HEK293T (cell line): ENCODE results near the gene CYP2C18.

Source experiments
- CTCF ChIA-PET: fragments of 350-600 bp; formaldehyde crosslinking; extraction: SDS; loops from one replicate; lab custom pipeline; 2021; ENCODE audit warnings: antibody characterized with exemption, inconsistent platforms; lab: Yijun Ruan, JAX
- POLR2A ChIA-PET: fragments of 350-600 bp; formaldehyde crosslinking; extraction: SDS; loops from one replicate; lab custom pipeline; 2020; ENCODE audit warnings: antibody characterized with exemption, inconsistent platforms; lab: Yijun Ruan, JAX
- DNase-seq: peaks from one replicate; pipeline ENCODE4 v3.0.0; 2012; ENCODE audit warnings: mixed read lengths; ENCODE audit errors: extremely low spot score
- ARNT ChIP-seq: fragments of 450-650 bp; IDR thresholded peaks from 2 replicates; pipeline ENCODE4 v1.6.1; 2017; ENCODE audit warnings: mild to moderate bottlenecking
- BHLHE40 ChIP-seq: fragments of 450-650 bp; IDR thresholded peaks from 2 replicates; pipeline ENCODE4 v1.6.1; 2016; ENCODE audit warnings: mild to moderate bottlenecking, moderate library complexity, borderline replicate concordance
- CTBP1 ChIP-seq: fragments of 450-650 bp; IDR thresholded peaks from 2 replicates; pipeline ENCODE4 v1.6.1; 2016; ENCODE audit warnings: borderline replicate concordance
- ELF4 ChIP-seq: fragments of 450-650 bp; IDR thresholded peaks from 2 replicates; pipeline ENCODE4 v1.6.1; 2017; ENCODE audit warnings: antibody characterized with exemption
- FOXA1 ChIP-seq: fragments of 450-650 bp; IDR thresholded peaks from 2 replicates; pipeline ENCODE4 v1.6.1; 2016; ENCODE audit warnings: mild to moderate bottlenecking
- FOXK2 ChIP-seq: fragments of 450-650 bp; IDR thresholded peaks from 2 replicates; pipeline ENCODE4 v1.6.1; 2016; ENCODE audit warnings: mild to moderate bottlenecking
- FOXM1 ChIP-seq: fragments of 450-650 bp; IDR thresholded peaks from 2 replicates; pipeline ENCODE4 v1.6.1; 2017; ENCODE audit warnings: mild to moderate bottlenecking, borderline replicate concordance
- HDGF ChIP-seq: fragments of 450-650 bp; IDR thresholded peaks from 2 replicates; pipeline ENCODE4 v1.6.1; 2017; ENCODE audit warnings: antibody characterized with exemption, borderline replicate concordance
- L3MBTL2 ChIP-seq: fragments of 450-650 bp; conservative IDR thresholded peaks from 2 replicates; pipeline ENCODE4 v1.6.1; 2016; ENCODE audit warnings: mild to moderate bottlenecking
- LEF1 ChIP-seq: fragments of 450-650 bp; IDR thresholded peaks from 2 replicates; pipeline ENCODE4 v1.6.1; 2017; ENCODE audit warnings: mild to moderate bottlenecking, borderline replicate concordance
- NFRKB ChIP-seq: fragments of 450-650 bp; IDR thresholded peaks from 2 replicates; pipeline ENCODE4 v1.6.1; 2016; ENCODE audit warnings: mild to moderate bottlenecking, moderate library complexity
- PKNOX1 ChIP-seq: fragments of 450-650 bp; IDR thresholded peaks from 2 replicates; pipeline ENCODE4 v1.6.1; 2016
- SP1 ChIP-seq: fragments of 450-650 bp; IDR thresholded peaks from 2 replicates; pipeline ENCODE4 v1.6.1; 2017
- SUZ12 ChIP-seq: fragments of 450-650 bp; IDR thresholded peaks from 2 replicates; pipeline ENCODE4 v1.6.1; 2016; ENCODE audit warnings: mild to moderate bottlenecking
- TARDBP ChIP-seq: fragments of 450-650 bp; IDR thresholded peaks from 2 replicates; pipeline ENCODE4 v1.6.1; 2016
- ZNF384 ChIP-seq: fragments of 450-650 bp; IDR thresholded peaks from 2 replicates; pipeline ENCODE4 v1.6.1; 2016

CYP2C18 gene

GRCh38 chr10:94780844-94781243 lies 97.3 kb downstream of the CYP2C18 start:
- ChIA-PET CTCF (no interaction called here), POLR2A (no interaction called here)
- DNase-seq: no peak
- TF ChIP-seq FOXK2 (no peak), SUZ12 (no peak), LEF1 (no peak), SP1 (no peak), FOXM1 (no peak), ELF4 (no peak), ZNF384 (no peak)

GRCh38 chr10:94784256-94784655 lies 100.7 kb downstream of the CYP2C18 start:
- ChIA-PET POLR2A (no interaction called here), CTCF (no interaction called here)
- TF ChIP-seq BHLHE40 (no peak), SUZ12 (no peak), HDGF (no peak), L3MBTL2 (no peak), SP1 (no peak), NFRKB (no peak), FOXA1 (no peak), TARDBP (no peak)
- DNase-seq: no peak

- ChIA-PET CTCF (no interaction called here), POLR2A (no interaction called here)
- DNase-seq: no peak
- no peak for TF ChIP-seq HDGF
- TF ChIP-seq FOXM1: no peak
- TF ChIP-seq CTBP1: no peak
- no peak for TF ChIP-seq PKNOX1
- TF ChIP-seq NFRKB: no peak
- no peak for TF ChIP-seq SP1
- TF ChIP-seq SUZ12: no peak
- TF ChIP-seq FOXA1: no peak
- no peak for TF ChIP-seq BHLHE40
- no peak for TF ChIP-seq L3MBTL2
- no peak for TF ChIP-seq ARNT
These were observed 101.7 kb downstream of the CYP2C18 start for GRCh38 chr10:94785211-94785610.
